GM12878 (cell line): Measurements from ENCODE around the gene ERG.

Experiments used
- CEBPB ChIP-seq, 2 experiments: fragments of 150-350 bp in 1 of 2; IDR thresholded peaks; 2 replicates each; pipeline ENCODE4 v1.6.1; 2012 to 2014; ENCODE audit warnings: low read depth in 2 of 2, low read length in 2 of 2, borderline replicate concordance in 1 of 2, inconsistent platforms in 1 of 2
- E2F4 ChIP-seq: IDR thresholded peaks from 2 replicates; pipeline ENCODE4 v1.6.1; 2012; ENCODE audit warnings: low read depth, low read length, improper control_type of control experiment
- EGR1 ChIP-seq, 2 experiments: IDR thresholded peaks; 1 replicate in 1 of 2; 2 replicates in 1 of 2; pipeline ENCODE4 v1.6.1; 2011 to 2012; ENCODE audit warnings: low read depth in 2 of 2, low read length in 2 of 2, borderline replicate concordance in 1 of 2, mild to moderate bottlenecking in 1 of 2, moderate library complexity in 1 of 2
- EZH2 ChIP-seq: IDR thresholded peaks from 2 replicates; pipeline ENCODE4 v1.6.1; 2012; ENCODE audit warnings: low read depth, mild to moderate bottlenecking, control low read depth, inconsistent platforms, low read length, borderline replicate concordance; ENCODE audit not compliant: control insufficient read depth
- HDGF ChIP-seq: fragments of 450-650 bp; IDR thresholded peaks from 2 replicates; pipeline ENCODE4 v1.6.1; 2016; ENCODE audit warnings: antibody characterized with exemption
- JUND ChIP-seq: IDR thresholded peaks from 2 replicates; pipeline ENCODE4 v1.6.1; 2012; ENCODE audit warnings: low read depth, mild to moderate bottlenecking, low read length, improper control_type of control experiment, moderate library complexity
- KDM1A ChIP-seq: fragments of 200-600 bp; sonication (generic); IDR thresholded peaks from 2 replicates; pipeline ENCODE4 v1.6.1; 2016; ENCODE audit warnings: borderline replicate concordance
- LARP7 ChIP-seq: fragments of 450-650 bp; IDR thresholded peaks from 2 replicates; pipeline ENCODE4 v1.6.1; 2017; ENCODE audit warnings: mild to moderate bottlenecking
- REST ChIP-seq: IDR thresholded peaks from 2 replicates; pipeline ENCODE4 v1.6.1; 2012; ENCODE audit warnings: mild to moderate bottlenecking, low read depth, low read length
- SRF ChIP-seq, 2 experiments: IDR thresholded peaks; 2 replicates each; pipeline ENCODE4 v1.6.1; 2011; ENCODE audit warnings: low read depth in 2 of 2, low read length in 2 of 2, mild to moderate bottlenecking in 1 of 2, moderate library complexity in 1 of 2
- USF2 ChIP-seq: IDR thresholded peaks from 2 replicates; pipeline ENCODE4 v1.6.1; 2011; ENCODE audit warnings: low read depth, low read length, improper control_type of control experiment, borderline replicate concordance

GRCh38 chr21:38384238-38384560 lies 114.1 kb downstream of the ERG start:
- no peak for TF ChIP-seq EGR1 (IDR thresholded peaks at IDR 0.05; ENCODE audit: borderline replicate concordance in 1 of 2, low read depth in 2 of 2, low read length in 2 of 2)
- TF ChIP-seq EZH2, result no peak
- no peak for TF ChIP-seq HDGF
- no peak for TF ChIP-seq JUND
- TF ChIP-seq KDM1A, result no peak
- TF ChIP-seq REST, result no peak
- TF ChIP-seq CEBPB (IDR thresholded peaks at IDR 0.05; ENCODE audit: borderline replicate concordance in 1 of 2, low read depth in 2 of 2, low read length in 2 of 2), result no peak
- no peak for TF ChIP-seq SRF (IDR thresholded peaks at IDR 0.05; ENCODE audit: low read depth in 2 of 2, low read length in 2 of 2)
- TF ChIP-seq LARP7, result no peak
- no peak for TF ChIP-seq E2F4
- TF ChIP-seq USF2, result no peak
